Measurements from ENCODE around the gene SERPIND1. TPM values are rescaled to one million over a fixed set of nuclear protein-coding genes. Genes with fewer than 3 reads are reported as not detected.
"Not testable (repeated sequence)": the region's sequence is repeated elsewhere in the genome, so short reads cannot be mapped to it uniquely, and the experiment has no call there.

SERPIND1 gene
- total and polyA plus RNA-seq, 2 experiments from 2014 or later = 50.9 to 56.8 TPM

GRCh38 chr22:20727118-20728015 lies 46.5 kb upstream of the SERPIND1 start:
- H3K4me3 ChIP-seq = no peak overlapping the region
- DNase-seq (ENCODE audit: low spot score) = no peak
- no peak for TF ChIP-seq EZH2phosphoT487 (IDR thresholded peaks at IDR 0.05; ENCODE audit: low read depth, severe bottlenecking, unreplicated experiment)
- no peak for TF ChIP-seq CTCF (IDR thresholded peaks at IDR 0.05; ENCODE audit: poor library complexity)
- no peak for TF ChIP-seq EZH2 (IDR thresholded peaks at IDR 0.05; ENCODE audit: borderline replicate concordance)
- H3K4me1 ChIP-seq (ENCODE audit: insufficient read depth) = no peaks in the 10 kb centered on the region
- no peaks in the 10 kb centered on the region for H3K9me2 ChIP-seq (replicated peaks; ENCODE audit: insufficient read depth)
- H3K9me3 ChIP-seq (ENCODE audit: low read depth) = no peaks in the 10 kb centered on the region
- no peak overlapping the region for H3K4me2 ChIP-seq
- no peaks in the 10 kb centered on the region for H3K36me3 ChIP-seq (replicated peaks; ENCODE audit: insufficient read depth, low read depth)
- no peak overlapping the region for H3K27ac ChIP-seq
- 93% methylated on average over 27 of the region's 29 CpGs for WGBS (ENCODE audit: low lambda C conversion rate, missing lambda C conversion rate)
- H2AFZ ChIP-seq = no peak overlapping the region
- H3K27me3 ChIP-seq = no peaks in the 10 kb centered on the region
- no peaks in the 10 kb centered on the region for H4K20me1 ChIP-seq (ENCODE audit: insufficient read depth, poor library complexity, severe bottlenecking)
- H3K79me2 ChIP-seq = no peaks in the 10 kb centered on the region

GRCh38 chr22:20728523-20729190 lies 45.3 kb upstream of the SERPIND1 start:
- no peak overlapping the region for H3K27ac ChIP-seq
- no peaks in the 10 kb centered on the region for H3K9me3 ChIP-seq (ENCODE audit: low read depth)
- no peaks in the 10 kb centered on the region for H3K4me1 ChIP-seq (ENCODE audit: insufficient read depth)
- 91% methylated on average over 10 of the region's 10 CpGs for WGBS (ENCODE audit: low lambda C conversion rate, missing lambda C conversion rate)
- no peaks in the 10 kb centered on the region for H3K9me2 ChIP-seq (replicated peaks; ENCODE audit: insufficient read depth)
- H3K79me2 ChIP-seq = no peaks in the 10 kb centered on the region
- H3K4me3 ChIP-seq = no peak overlapping the region
- no peak for TF ChIP-seq CTCF (IDR thresholded peaks at IDR 0.05; ENCODE audit: poor library complexity)
- TF ChIP-seq EZH2phosphoT487 (IDR thresholded peaks at IDR 0.05; ENCODE audit: low read depth, severe bottlenecking, unreplicated experiment) = no peak
- TF ChIP-seq EZH2 (IDR thresholded peaks at IDR 0.05; ENCODE audit: borderline replicate concordance) = no peak
- H3K4me2 ChIP-seq = no peak overlapping the region
- H2AFZ ChIP-seq = no peak overlapping the region
- H3K36me3 ChIP-seq (replicated peaks; ENCODE audit: insufficient read depth, low read depth) = no peaks in the 10 kb centered on the region
- no peak for DNase-seq (ENCODE audit: low spot score)
- H3K27me3 ChIP-seq = no peaks in the 10 kb centered on the region
- H4K20me1 ChIP-seq (ENCODE audit: insufficient read depth, poor library complexity, severe bottlenecking) = no peaks in the 10 kb centered on the region

- no peaks in the 10 kb centered on the region for H3K9me3 ChIP-seq (ENCODE audit: low read depth)
- H3K27ac ChIP-seq = no peak overlapping the region
- H2AFZ ChIP-seq = no peak overlapping the region
- H4K20me1 ChIP-seq (ENCODE audit: insufficient read depth, poor library complexity, severe bottlenecking) = no peaks in the 10 kb centered on the region
- DNase-seq (ENCODE audit: low spot score) = no peak
- no peaks in the 10 kb centered on the region for H3K36me3 ChIP-seq (replicated peaks; ENCODE audit: insufficient read depth, low read depth)
- no peaks in the 10 kb centered on the region for H3K4me1 ChIP-seq (ENCODE audit: insufficient read depth)
- WGBS (ENCODE audit: low lambda C conversion rate, missing lambda C conversion rate) = 97% methylated on average over 13 of the region's 13 CpGs
- no peaks in the 10 kb centered on the region for H3K9me2 ChIP-seq (replicated peaks; ENCODE audit: insufficient read depth)
- no peak overlapping the region for H3K4me2 ChIP-seq
- no peak overlapping the region for H3K4me3 ChIP-seq
- TF ChIP-seq EZH2 (IDR thresholded peaks at IDR 0.05; ENCODE audit: borderline replicate concordance) (no peak), EZH2phosphoT487 (IDR thresholded peaks at IDR 0.05; ENCODE audit: low read depth, severe bottlenecking, unreplicated experiment) (no peak), CTCF (IDR thresholded peaks at IDR 0.05; ENCODE audit: poor library complexity) (no peak)
- H3K79me2 ChIP-seq = no peaks in the 10 kb centered on the region
- no peaks in the 10 kb centered on the region for H3K27me3 ChIP-seq
Observed at GRCh38 chr22:20729194-20729593, 44.7 kb upstream of the SERPIND1 start.

- DNase-seq (ENCODE audit: low spot score); H3K9me2 ChIP-seq (replicated peaks; ENCODE audit: insufficient read depth); H3K27me3 ChIP-seq; H3K79me2 ChIP-seq; H4K20me1 ChIP-seq (ENCODE audit: insufficient read depth, poor library complexity, severe bottlenecking); H3K36me3 ChIP-seq (replicated peaks; ENCODE audit: insufficient read depth, low read depth); H2AFZ ChIP-seq; H3K4me2 ChIP-seq; H3K4me3 ChIP-seq; H3K27ac ChIP-seq; H3K4me1 ChIP-seq (ENCODE audit: insufficient read depth); H3K9me3 ChIP-seq (ENCODE audit: low read depth): not testable (repeated sequence)
- 100% methylated on average over 5 of the region's 8 CpGs for WGBS (ENCODE audit: low lambda C conversion rate, missing lambda C conversion rate)
Observed at GRCh38 chr22:20732431-20732830, 41.5 kb upstream of the SERPIND1 start.

GRCh38 chr22:20735356-20736162 lies 38.4 kb upstream of the SERPIND1 start:
- not testable (repeated sequence) for H3K4me1 ChIP-seq (ENCODE audit: insufficient read depth); DNase-seq (ENCODE audit: low spot score); H3K4me3 ChIP-seq; H3K9me3 ChIP-seq (ENCODE audit: low read depth); H2AFZ ChIP-seq; H3K79me2 ChIP-seq; H3K27me3 ChIP-seq; H3K27ac ChIP-seq; H3K36me3 ChIP-seq (replicated peaks; ENCODE audit: insufficient read depth, low read depth); H3K9me2 ChIP-seq (replicated peaks; ENCODE audit: insufficient read depth); H4K20me1 ChIP-seq (ENCODE audit: insufficient read depth, poor library complexity, severe bottlenecking); H3K4me2 ChIP-seq
- WGBS (ENCODE audit: low lambda C conversion rate, missing lambda C conversion rate) = 86% methylated on average over 13 of the region's 15 CpGs
